Right renal pelvis (tissue), 4 donors: Measurements from ENCODE around the gene ALX3. TPM values are rescaled to one million over a fixed set of nuclear protein-coding genes. Genes with fewer than 3 reads are reported as not detected.

Experiments
- DNase-seq, 4 donors: peaks; one replicate each; pipeline ENCODE4 v3.0.0-alpha.2; 2013; ENCODE audit warnings: low read depth in 4 of 4, low spot score in 3 of 4, missing footprints in 1 of 4
- polyA plus RNA-seq, 4 donors: library from polyadenylated mRNA; unstranded; fragments of 120-200 nt; gene quantifications; one replicate each; pipeline ENCODE4 v1.2.1, GENCODE V29; 2013; ENCODE audit not compliant: insufficient read length in 4 of 4

ALX3 gene
- polyA plus RNA-seq, 4 donors, result not detected

DNA sequence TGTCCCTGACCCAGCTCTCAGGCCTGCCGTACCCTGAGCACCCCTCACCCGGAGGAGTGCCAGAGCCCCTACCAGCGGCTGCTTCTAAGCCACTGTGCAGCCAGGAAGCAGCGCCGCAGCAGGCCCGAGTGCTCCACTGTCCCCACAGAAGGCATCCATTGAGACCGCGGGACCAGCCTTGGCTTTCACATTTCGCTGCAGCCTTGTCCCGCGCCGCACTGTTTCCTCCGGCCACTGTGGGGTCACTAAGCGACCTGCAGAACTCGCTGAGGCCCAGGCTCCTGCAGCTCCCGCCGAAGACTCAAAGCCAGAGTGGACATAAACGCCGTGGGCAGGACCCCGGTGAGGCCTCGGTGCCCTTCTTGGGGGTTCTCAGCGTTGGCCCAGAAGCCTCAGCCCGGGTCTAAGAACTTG is 3.0 kb downstream of the ALX3 start:
- no peak for DNase-seq

- no peak for DNase-seq
These were observed 4.6 kb downstream of the ALX3 start for GRCh38 chr1:110065841-110066240.

DNA sequence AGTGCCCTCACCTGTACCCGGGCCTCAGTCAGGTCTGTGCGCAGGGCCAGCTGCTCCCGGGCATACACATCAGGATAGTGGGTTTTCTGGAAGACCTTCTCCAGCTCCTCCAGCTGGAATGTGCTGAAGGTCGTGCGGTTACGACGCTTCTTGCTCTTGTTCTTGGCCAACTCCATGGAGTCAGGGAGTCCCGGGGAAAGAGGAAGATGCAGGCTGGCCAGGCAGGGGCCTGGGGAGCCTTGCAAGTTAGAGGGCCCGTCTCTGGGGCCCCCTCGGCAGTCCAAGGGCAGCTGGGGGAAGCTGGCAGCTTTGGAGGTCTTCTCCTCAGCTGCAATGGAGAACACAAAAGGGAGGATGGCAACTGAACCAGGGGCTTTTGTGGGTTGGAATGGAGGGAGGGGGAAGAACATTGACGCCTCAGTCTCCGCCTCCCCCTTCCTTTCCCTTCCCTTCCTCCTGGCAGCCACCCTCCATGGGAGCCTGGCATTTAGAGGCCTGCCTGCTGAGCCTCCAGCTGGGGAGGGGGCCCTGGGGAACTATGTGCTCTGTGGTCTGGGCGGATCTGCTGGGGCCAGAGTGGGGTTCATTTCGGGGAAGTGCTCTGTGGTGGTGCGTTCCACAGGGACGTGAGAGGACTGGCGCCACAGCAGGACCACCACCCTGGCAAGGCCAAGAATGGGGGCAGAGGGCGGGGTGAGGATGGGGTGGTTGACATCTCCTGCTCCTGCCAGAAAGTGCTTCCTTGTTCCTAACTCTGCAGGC is 5.7 kb downstream of the ALX3 start:
- no peak for DNase-seq

DNA sequence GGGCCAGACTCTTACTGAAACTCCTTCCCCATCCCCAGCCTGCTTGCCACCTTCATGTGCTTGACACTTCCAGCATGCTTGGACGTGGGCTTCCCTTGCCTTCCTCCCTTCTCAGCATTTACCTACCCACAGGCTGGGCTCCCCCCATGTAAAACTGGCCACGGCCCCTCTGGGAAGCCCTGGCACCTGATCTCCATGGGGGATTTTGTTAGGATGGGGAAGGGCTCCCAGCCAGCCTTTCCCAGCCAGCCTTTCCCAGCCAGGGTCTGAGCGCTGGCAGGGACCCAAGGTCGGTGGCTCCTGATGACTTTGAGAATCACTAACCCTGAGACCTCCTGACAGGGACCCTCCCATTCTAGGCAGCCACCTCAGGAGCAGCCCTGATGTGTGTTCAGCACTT is 6.7 kb downstream of the ALX3 start:
- DNase-seq, result no peak

GRCh38 chr1:110062612-110063011 is 7.9 kb downstream of the ALX3 start:
- DNase-seq, result no peak

- no peak for DNase-seq
These were observed 9.1 kb downstream of the ALX3 start for GRCh38 chr1:110061341-110061740.

GRCh38 chr1:110060662-110061060 is 9.8 kb downstream of the ALX3 start:
- DNase-seq, result no peak

DNA sequence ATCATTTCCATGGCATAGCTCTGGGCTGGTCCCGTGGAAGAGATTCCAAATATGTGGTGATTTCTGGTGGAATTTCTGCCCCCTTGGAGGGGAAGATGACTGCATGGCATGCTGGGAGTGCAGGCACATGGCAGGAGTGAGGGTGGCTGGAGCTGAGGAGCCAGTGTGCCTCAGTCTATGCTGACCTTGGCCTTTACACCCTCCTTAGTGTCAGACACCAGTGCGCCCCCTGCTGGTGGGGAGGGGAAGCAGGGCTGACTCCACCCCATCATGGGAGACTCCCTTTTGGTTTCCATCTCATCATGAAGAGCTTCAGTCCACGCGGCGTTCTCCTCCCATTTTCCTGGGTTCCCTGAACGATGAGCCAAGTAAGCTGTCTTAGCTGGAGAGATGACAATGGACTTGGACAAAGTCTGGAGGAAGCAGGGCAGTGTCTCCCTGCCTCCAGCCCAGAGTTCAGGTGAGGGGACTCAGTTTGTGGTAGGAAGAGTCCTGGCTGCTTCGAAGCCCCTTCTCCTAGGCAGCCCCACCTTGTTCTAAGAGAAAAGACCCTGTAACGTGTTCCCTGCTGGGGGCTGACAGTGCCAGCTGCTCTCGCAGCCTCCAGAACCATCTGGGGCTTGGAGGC is 10.3 kb downstream of the ALX3 start:
- no peak for DNase-seq

DNA sequence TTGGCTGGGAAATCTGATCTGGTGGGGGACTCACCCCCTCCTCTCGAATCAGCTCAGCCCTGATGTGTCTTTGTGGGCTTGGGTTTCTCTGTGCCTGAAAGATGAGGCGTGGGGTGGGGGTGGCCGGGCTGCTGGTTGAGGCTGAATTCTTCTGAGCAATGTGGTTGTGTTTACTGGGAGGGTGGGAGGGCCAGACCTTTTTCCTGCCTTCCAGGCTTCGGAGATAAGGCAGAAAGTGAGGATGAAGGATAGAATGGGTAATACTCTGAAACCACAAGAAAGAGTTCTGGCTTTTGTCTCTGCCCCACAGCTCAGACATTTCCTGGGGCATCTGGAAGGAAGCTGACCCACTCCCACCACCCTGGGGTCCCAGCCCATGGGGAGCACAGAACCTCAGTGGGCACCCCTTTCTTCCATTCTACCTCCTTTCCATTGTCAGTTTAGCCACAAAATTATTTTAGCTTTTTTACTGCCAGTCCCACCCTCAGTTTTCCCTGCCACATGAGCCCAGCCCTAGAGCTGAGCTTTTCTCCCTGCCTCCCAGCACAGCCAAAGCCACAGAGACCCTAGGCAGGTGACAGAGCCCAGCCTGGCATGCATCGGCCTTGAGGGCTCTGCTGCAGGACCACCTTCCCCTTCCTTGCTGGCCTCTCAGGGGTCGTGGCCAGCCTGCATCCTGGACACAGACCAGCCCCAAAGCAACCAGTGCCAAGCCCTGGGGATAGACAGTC is 11.2 kb downstream of the ALX3 start:
- no peak for DNase-seq

GRCh38 chr1:110058591-110058990 is 11.9 kb downstream of the ALX3 start:
- DNase-seq, result no peak

DNA sequence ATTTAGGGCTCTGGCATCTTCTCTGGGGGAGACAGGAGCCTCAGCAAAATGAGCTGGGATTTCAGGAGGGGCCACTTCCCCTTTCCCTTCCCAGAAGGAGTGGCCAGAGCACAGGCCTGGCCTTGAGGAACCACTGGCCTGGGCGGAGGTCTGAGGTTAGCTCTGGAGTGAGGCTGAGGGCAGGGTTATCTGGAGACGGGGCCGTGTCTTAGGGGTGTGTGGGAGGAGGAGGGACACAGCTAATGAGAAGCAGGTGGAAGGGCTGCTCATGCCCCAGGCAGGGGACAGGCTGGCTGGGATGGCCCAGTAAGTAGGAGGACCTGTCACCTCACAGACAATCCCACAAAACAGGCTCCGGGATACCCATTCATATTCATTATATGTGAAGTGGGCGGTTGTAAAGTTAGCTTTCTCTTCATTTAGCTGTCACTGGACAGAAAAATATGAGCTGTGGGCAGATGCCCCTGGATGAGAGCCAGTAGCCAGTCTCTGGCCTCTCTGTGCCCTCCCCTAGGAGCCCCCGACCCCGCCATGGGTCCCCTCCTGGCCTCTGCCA is 12.4 kb downstream of the ALX3 start:
- DNase-seq, result no peak

DNA sequence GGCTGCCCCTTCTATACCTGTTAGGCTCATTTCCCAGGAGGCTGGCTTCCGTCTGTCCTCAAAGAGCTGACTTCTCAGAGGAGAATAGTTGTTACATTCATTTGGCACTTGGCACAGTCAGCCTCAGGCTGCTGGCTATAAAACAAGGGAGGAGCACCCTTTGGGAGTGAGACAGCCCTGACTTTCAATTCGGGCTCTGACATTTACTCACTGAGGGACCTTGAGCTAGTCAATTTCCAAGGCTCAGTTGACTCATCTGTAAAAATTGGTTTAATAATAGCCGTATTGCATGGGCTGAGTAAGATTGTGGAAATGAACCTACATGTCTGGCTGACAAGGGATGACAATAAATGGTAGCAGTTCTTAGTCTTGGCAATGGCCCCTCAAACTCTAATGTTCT is 13.7 kb downstream of the ALX3 start:
- no peak for DNase-seq

GRCh38 chr1:110056285-110056683 is 14.2 kb downstream of the ALX3 start:
- DNase-seq, result no peak

DNA sequence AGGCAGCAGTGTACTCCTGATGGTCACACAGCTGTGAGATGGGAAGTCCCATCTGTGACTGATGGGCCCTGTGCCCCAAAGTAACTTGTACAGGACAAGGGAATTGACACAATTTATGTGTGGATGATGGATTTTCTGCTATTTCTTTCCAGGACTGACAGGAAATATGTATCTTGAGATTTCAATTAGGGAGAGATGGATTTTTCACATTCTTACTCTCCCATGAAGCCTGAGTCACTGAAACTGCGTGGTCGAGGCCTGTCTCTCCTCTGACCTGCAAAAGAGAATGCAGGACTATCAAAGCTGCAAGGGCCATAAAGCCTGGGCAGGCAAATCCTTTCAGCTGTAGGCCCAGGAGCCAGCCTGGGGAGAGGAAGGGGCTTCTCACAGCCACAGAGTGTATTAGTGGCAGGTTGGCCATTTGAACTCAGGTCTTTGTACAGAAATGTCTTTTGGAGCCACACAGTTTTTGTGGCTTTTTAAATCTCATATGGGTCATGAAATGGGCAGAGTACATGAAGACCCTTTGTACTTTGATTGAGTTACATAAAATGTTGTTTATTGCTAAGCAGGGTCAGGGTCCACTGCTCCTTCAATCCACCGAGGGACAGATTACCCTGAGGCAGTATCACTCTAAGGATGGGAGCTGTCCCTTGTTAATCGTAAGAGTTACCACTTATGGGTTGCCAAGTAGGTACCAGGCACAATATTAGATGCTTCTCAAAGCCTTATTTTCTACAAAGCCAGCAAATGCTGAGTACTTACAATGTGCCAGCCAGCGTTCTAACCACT is 14.8 kb downstream of the ALX3 start:
- DNase-seq, result no peak

DNA sequence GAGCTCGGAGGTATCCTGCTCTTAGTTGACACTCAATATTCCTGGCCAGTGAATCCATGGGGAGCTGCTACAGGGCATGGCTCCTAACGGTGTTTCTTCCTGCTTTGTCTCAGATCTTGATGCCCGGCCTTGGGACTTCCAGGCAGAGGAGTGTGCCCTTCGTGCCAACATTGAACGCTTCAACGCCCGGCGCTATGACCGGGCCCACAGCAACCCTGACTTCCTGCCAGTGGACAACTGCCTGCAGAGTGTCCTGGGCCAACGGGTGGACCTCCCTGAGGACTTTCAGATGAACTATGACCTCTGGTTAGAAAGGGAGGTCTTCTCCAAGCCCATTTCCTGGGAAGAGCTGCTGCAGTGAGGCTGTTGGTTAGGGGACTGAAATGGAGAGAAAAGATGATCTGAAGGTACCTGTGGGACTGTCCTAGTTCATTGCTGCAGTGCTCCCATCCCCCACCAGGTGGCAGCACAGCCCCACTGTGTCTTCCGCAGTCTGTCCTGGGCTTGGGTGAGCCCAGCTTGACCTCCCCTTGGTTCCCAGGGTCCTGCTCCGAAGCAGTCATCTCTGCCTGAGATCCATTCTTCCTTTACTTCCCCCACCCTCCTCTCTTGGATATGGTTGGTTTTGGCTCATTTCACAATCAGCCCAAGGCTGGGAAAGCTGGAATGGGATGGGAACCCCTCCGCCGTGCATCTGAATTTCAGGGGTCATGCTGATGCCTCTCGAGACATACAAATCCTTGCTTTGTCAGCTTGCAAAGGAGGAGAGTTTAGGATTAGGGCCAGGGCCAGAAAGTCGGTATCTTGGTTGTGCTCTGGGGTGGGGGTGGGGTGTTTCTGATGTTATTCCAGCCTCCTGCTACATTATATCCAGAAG is 16.7 kb downstream of the ALX3 start:
- DNase-seq, result peak in 1 of 4 donors; percentile 50

- DNase-seq, result no peak
These were observed 19.2 kb downstream of the ALX3 start for GRCh38 chr1:110051262-110051648.

GRCh38 chr1:110050602-110051261 is 19.7 kb downstream of the ALX3 start:
- no peak for DNase-seq

DNA sequence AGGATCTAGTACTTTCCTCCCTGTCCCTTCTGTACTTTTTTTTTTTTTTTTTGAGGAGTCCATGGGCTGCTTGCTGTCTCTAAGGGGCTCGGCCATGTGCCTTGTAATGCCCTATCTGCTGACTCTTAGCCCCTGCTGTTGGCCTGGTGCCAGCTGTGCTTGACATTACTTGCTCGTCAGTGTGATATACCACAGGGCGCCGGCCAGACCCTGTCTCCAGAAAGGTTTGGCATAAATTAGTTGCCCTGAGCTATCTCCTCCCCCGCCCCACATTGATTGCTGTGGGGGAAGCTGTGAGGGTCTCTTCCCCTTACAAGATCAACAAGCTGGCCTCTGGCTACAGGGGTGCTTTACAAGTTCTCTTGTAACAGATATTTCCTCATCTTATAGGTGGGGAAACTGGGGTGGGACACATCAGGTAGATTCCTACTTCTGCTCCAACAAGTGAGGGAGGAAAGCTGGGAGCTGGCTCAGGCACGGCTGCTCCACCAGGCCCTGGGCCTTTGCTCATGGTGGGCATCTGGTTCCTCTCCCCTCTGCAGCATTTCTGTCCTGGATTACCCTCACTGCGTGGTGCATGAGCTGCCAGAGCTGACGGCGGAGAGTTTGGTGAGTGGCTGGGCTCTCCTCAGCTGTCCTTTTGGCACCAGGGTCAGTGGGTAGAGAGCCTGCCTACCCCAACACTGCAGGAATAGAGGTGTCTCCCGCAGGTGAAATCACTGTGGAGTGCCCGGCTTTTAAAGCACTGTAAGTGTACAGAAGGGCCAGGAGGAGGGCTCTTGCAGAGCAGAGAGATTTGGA is 20.5 kb downstream of the ALX3 start:
- no peak for DNase-seq
